Neural progenitor cell (in vitro differentiated cells): Measurements from ENCODE around the gene FAF1.

ENCODE experiments used
- CTCF ChIP-seq: fragments of 200-600 bp; sonication (generic); IDR thresholded peaks from 2 replicates; pipeline ENCODE4 v1.5.1; 2017; ENCODE audit warnings: antibody characterized with exemption, mild to moderate bottlenecking
- EZH2 ChIP-seq: fragments of 200-600 bp; sonication (generic); IDR thresholded peaks from 2 replicates; pipeline ENCODE4 v1.6.1; 2017; ENCODE audit warnings: antibody characterized with exemption, mild to moderate bottlenecking, moderate library complexity

GRCh38 chr1:50419907-50420677, 540.0 kb downstream of the FAF1 start:
- TF ChIP-seq CTCF (no peak), EZH2 (peak; percentile 60)
